NCI-H146 (cell line): ENCODE measurements around the gene SH3RF3.
"Not testable (repeated sequence)": the region's sequence is repeated elsewhere in the genome, so short reads cannot be mapped to it uniquely, and the experiment has no call there.

Experiments
- DNase-seq: peaks from one replicate; lab custom pipeline; 2025; lab: John Stamatoyannopoulos, UW

SH3RF3 gene

GRCh38 chr2:109527079-109527478 lies 398.1 kb downstream of the SH3RF3 start:
- DNase-seq, result no peak

GRCh38 chr2:109527846-109528705 lies 399.1 kb downstream of the SH3RF3 start:
- DNase-seq, result no peak

- no peak for DNase-seq
Observed at GRCh38 chr2:109528811-109529501, 400.0 kb downstream of the SH3RF3 start.

GRCh38 chr2:109529532-109530449 lies 400.8 kb downstream of the SH3RF3 start:
- no peak for DNase-seq

GRCh38 chr2:109530712-109531111 lies 401.7 kb downstream of the SH3RF3 start:
- no peak for DNase-seq

GRCh38 chr2:109531221-109531620 lies 402.2 kb downstream of the SH3RF3 start:
- DNase-seq, result no peak

- DNase-seq, result no peak
Observed at GRCh38 chr2:109531896-109532727, 403.1 kb downstream of the SH3RF3 start.

GRCh38 chr2:109532728-109533076 lies 403.7 kb downstream of the SH3RF3 start:
- no peak for DNase-seq

GRCh38 chr2:109533823-109534222 lies 404.8 kb downstream of the SH3RF3 start:
- no peak for DNase-seq

GRCh38 chr2:109535217-109535946 lies 406.4 kb downstream of the SH3RF3 start:
- DNase-seq, result no peak

- DNase-seq, result not testable (repeated sequence)
Observed at GRCh38 chr2:109536556-109536955, 407.6 kb downstream of the SH3RF3 start.

- DNase-seq, result no peak
Observed at GRCh38 chr2:109537565-109538222, 408.7 kb downstream of the SH3RF3 start.

GRCh38 chr2:109538546-109538945 lies 409.5 kb downstream of the SH3RF3 start:
- DNase-seq, result no peak

- DNase-seq, result no peak
Observed at GRCh38 chr2:109542384-109542783, 413.4 kb downstream of the SH3RF3 start.

GRCh38 chr2:109545828-109546713 lies 417.1 kb downstream of the SH3RF3 start:
- DNase-seq, result no peak

GRCh38 chr2:109547280-109547679 lies 418.3 kb downstream of the SH3RF3 start:
- DNase-seq, result no peak

GRCh38 chr2:109549016-109549590 lies 420.1 kb downstream of the SH3RF3 start:
- no peak for DNase-seq
